CD14-positive monocyte (primary cell): Measurements from ENCODE around the gene MPZL3. TPM values are rescaled to one million over a fixed set of nuclear protein-coding genes. Genes with fewer than 3 reads are reported as not detected.

Experiments
- DNase-seq, 3 donors: peaks; one replicate each; pipeline ENCODE4 v3.0.0-alpha.2; 2011 to 2022
- H2AFZ ChIP-seq: 2 replicates; pipeline ENCODE4 v1.6.0; 2012; ENCODE audit warnings: mild to moderate bottlenecking, low read depth, low read length, inconsistent platforms; ENCODE audit not compliant: insufficient read depth, poor library complexity, severe bottlenecking
- H3K27ac ChIP-seq, 2 donors: 1 replicate in 1 of 2; 2 replicates in 1 of 2; pipeline ENCODE4 v1.5.1; 2012 to 2013; ENCODE audit warnings: low read length in 2 of 2, control low read depth in 1 of 2, inconsistent platforms in 1 of 2, low read depth in 1 of 2, mild to moderate bottlenecking in 1 of 2
- H3K27me3 ChIP-seq, 2 donors: one replicate each; pipeline versions ENCODE4 v1.6.0 to v1.6.1; 2011 to 2013; ENCODE audit warnings: low read length in 2 of 2; ENCODE audit not compliant: control insufficient read depth in 2 of 2, insufficient read depth in 2 of 2
- H3K36me3 ChIP-seq, 2 donors: replicated peaks in 1 of 2; 1 replicate in 1 of 2; 2 replicates in 1 of 2; pipeline versions ENCODE4 v1.5.1 to v1.6.1; 2012 to 2013; ENCODE audit warnings: low read length in 2 of 2, control low read depth in 1 of 2, inconsistent platforms in 1 of 2, mild to moderate bottlenecking in 1 of 2; ENCODE audit not compliant: insufficient read depth in 2 of 2, control insufficient read depth in 1 of 2
- H3K4me1 ChIP-seq, 2 donors: 1 replicate in 1 of 2; 2 replicates in 1 of 2; pipeline versions ENCODE4 v1.5.1 to v1.6.1; 2012 to 2013; ENCODE audit warnings: low read length in 2 of 2, control low read depth in 1 of 2, inconsistent platforms in 1 of 2, mild to moderate bottlenecking in 1 of 2, moderate library complexity in 1 of 2; ENCODE audit not compliant: insufficient read depth in 2 of 2, control insufficient read depth in 1 of 2
- H3K4me2 ChIP-seq: replicated peaks from 2 replicates; pipeline ENCODE3; 2012; ENCODE audit warnings: low read length, moderate library complexity, mild to moderate bottlenecking; ENCODE audit not compliant: poor library complexity, severe bottlenecking; ENCODE audit errors: extremely low read depth
- H3K4me3 ChIP-seq, 3 experiments: fragments of 200-600 bp in 1 of 3; sonication (generic) in 1 of 3; replicated peaks in 1 of 3; 1 replicate in 2 of 3; 2 replicates in 1 of 3; pipeline ENCODE4 v1.5.1; 2011 to 2013; ENCODE audit warnings: low read length in 3 of 3, mild to moderate bottlenecking in 3 of 3, control low read depth in 2 of 3, low read depth in 2 of 3, inconsistent platforms in 1 of 3, moderate library complexity in 1 of 3
- H3K79me2 ChIP-seq: 2 replicates; pipeline ENCODE4 v1.6.0; 2012; ENCODE audit warnings: mild to moderate bottlenecking, control low read depth, inconsistent platforms, low read length, moderate library complexity; ENCODE audit not compliant: insufficient read depth
- H3K9ac ChIP-seq: 2 replicates; pipeline ENCODE4 v1.6.0; 2017; ENCODE audit warnings: low read length, mild to moderate bottlenecking; ENCODE audit not compliant: insufficient read depth, poor library complexity, severe bottlenecking
- H3K9me3 ChIP-seq, 2 donors: replicated peaks in 1 of 2; 1 replicate in 1 of 2; 2 replicates in 1 of 2; pipeline versions ENCODE4 v1.5.1 to v1.6.1; 2012 to 2013; ENCODE audit warnings: low read length in 2 of 2, control low read depth in 1 of 2; ENCODE audit not compliant: control insufficient read depth in 1 of 2, insufficient read depth in 1 of 2
- H4K20me1 ChIP-seq: 2 replicates; pipeline ENCODE4 v1.6.0; 2012; ENCODE audit warnings: mild to moderate bottlenecking, low read length, control low read depth, moderate library complexity; ENCODE audit not compliant: insufficient read depth
- H3K27ac Mint-ChIP-seq, 7 donors: one replicate each; pipeline ENCODE4 v1.8.0; 2020; ENCODE audit warnings: mild to moderate bottlenecking in 7 of 7, mixed read lengths in 7 of 7, moderate library complexity in 6 of 7, inconsistent platforms in 2 of 7
- H3K27me3 Mint-ChIP-seq, 3 donors: one replicate each; pipeline ENCODE4 v1.8.0; 2021 to 2022; ENCODE audit warnings: low read depth in 3 of 3, mild to moderate bottlenecking in 3 of 3, mixed read lengths in 3 of 3, moderate library complexity in 3 of 3, inconsistent platforms in 1 of 3
- H3K36me3 Mint-ChIP-seq, 2 donors: one replicate each; pipeline ENCODE4 v1.8.0; 2020; ENCODE audit warnings: mixed read lengths in 2 of 2, inconsistent platforms in 1 of 2, mild to moderate bottlenecking in 1 of 2
- H3K4me1 Mint-ChIP-seq: one replicate; pipeline ENCODE4 v1.8.0; 2020; ENCODE audit warnings: mild to moderate bottlenecking, mixed read lengths
- H3K4me3 Mint-ChIP-seq, 2 donors: one replicate each; pipeline ENCODE4 v1.8.0; 2020; ENCODE audit warnings: mild to moderate bottlenecking in 2 of 2, mixed read lengths in 2 of 2, moderate library complexity in 1 of 2
- H3K9me3 Mint-ChIP-seq, 7 donors: one replicate each; pipeline ENCODE4 v1.8.0; 2020 to 2022; ENCODE audit warnings: mixed read lengths in 7 of 7, mild to moderate bottlenecking in 6 of 7, moderate library complexity in 6 of 7, inconsistent platforms in 2 of 7
- WGBS: methylation state at CpG from one replicate; pipeline ENCODE4 v1.1.5; 2013; ENCODE audit warnings: missing lambda C conversion rate; ENCODE audit not compliant: insufficient coverage; 5-methylcytosine and 5-hydroxymethylcytosine counted together
- intact Hi-C, 2 donors: fragments of 100-400 bp; cut with micrococcal nuclease; formaldehyde crosslinking; loops; one replicate each; pipeline versions ENCODE4 v1.15.0 to v1.15.1; 2023
- polyA plus RNA-seq, 3 donors: library from polyadenylated mRNA; depleted of rRNA in 1 of 3; unstranded in 2 of 3; stranded (reverse) in 1 of 3; fragments of 300-500 nt in 2 of 3; fragments of >200 nt in 1 of 3; fragmentation: Illumina TruSeq in 2 of 3; gene quantifications; 1 replicate in 2 of 3; 2 replicates in 1 of 3; pipeline ENCODE4 v1.2.3, GENCODE V29; 2012 to 2021
- TF ChIP-seq, protein P1 (sequence below): fragments of 200-600 bp; IDR thresholded peaks from one replicate; pipeline ENCODE4 v1.8.0; 2022; ENCODE audit warnings: antibody characterized with exemption, mild to moderate bottlenecking

MPZL3 gene
- polyA plus RNA-seq, 3 donors: 4.2 to 8.5 (median 8.0) TPM

DNA sequence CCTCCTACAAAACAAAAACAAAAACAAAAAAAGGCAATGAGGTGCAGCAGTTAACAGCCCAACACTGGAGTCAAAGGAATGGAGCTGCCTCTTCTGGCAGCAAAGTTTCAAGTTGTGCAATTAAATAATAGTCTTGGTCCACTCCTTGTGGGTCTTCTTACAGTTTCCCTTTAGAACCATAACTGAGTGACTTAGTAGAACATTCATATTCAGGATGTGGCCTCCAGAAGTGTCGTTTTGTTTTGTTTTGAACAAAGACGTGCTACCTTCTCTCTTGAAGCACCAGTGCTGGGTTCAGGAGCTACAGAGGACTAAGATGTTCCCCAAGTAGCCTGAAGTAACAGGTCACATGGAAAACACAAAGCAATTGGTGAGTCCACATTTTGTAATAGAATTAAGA is 25.4 kb downstream of the MPZL3 start:
- H3K4me1 Mint-ChIP-seq: peaks cover 77% of the 10 kb centered on the region
- Histone ChIP-seq H3K4me2 (peak overlapping the region; percentile 59), H4K20me1 (no peaks in the 10 kb centered on the region), H3K27me3 (no peaks in the 10 kb centered on the region), H3K4me1 (peaks cover 79 to 87% of the 10 kb centered on the region in 2 donors), H3K4me3 (peak overlapping the region in 1 of 3 experiments; percentile 23), H3K9ac (peak overlapping the region; percentile 23), H3K27ac (peak overlapping the region; percentile 75 to 90), H2AFZ (no peak overlapping the region), H3K79me2 (peaks cover 48% of the 10 kb centered on the region), H3K36me3 (peaks cover 0 to 7% of the 10 kb centered on the region in 2 donors), H3K9me3 (no peaks in the 10 kb centered on the region)
- no peaks in the 10 kb centered on the region for H3K27me3 Mint-ChIP-seq
- WGBS: 0% methylated on average over 2 of the region's 2 CpGs
- H3K27ac Mint-ChIP-seq: no peak overlapping the region
- peaks cover 18 to 25% of the 10 kb centered on the region in 2 donors for H3K36me3 Mint-ChIP-seq
- DNase-seq: peak in 2 of 3 donors; percentile 33 to 65
- intact Hi-C loops: no loop called here
- TF ChIP-seq, protein P1, sequence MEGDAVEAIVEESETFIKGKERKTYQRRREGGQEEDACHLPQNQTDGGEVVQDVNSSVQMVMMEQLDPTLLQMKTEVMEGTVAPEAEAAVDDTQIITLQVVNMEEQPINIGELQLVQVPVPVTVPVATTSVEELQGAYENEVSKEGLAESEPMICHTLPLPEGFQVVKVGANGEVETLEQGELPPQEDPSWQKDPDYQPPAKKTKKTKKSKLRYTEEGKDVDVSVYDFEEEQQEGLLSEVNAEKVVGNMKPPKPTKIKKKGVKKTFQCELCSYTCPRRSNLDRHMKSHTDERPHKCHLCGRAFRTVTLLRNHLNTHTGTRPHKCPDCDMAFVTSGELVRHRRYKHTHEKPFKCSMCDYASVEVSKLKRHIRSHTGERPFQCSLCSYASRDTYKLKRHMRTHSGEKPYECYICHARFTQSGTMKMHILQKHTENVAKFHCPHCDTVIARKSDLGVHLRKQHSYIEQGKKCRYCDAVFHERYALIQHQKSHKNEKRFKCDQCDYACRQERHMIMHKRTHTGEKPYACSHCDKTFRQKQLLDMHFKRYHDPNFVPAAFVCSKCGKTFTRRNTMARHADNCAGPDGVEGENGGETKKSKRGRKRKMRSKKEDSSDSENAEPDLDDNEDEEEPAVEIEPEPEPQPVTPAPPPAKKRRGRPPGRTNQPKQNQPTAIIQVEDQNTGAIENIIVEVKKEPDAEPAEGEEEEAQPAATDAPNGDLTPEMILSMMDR: no peak
- H3K4me3 Mint-ChIP-seq: peak overlapping the region in 1 of 2 donors; percentile 71
- H3K9me3 Mint-ChIP-seq: no peaks in the 10 kb centered on the region

DNA sequence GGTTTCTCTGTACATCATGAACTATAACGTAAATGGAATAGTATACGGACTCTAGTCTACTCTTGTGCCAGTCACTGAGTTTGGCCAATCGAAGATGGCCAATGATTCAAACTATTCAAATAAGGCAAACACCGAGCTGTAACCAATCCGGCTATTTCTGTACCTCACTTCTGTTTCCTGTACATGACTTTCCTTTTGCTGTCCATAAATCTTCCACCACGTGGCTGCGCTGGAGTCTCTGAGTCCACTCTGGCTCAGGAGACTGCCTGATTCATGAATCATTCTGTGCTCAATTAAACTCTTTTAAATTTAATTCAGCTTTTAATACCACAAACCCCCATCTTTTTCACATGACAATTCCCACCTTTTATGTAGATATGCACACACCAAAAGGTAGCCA is 25.9 kb downstream of the MPZL3 start:
- Histone ChIP-seq H3K27ac (peak overlapping the region; percentile 75 to 90), H4K20me1 (peaks cover 2% of the 10 kb centered on the region), H3K79me2 (peaks cover 52% of the 10 kb centered on the region), H3K4me1 (peaks cover 79 to 87% of the 10 kb centered on the region in 2 donors), H3K9ac (no peak overlapping the region), H3K4me2 (peak overlapping the region; percentile 78), H2AFZ (no peak overlapping the region), H3K4me3 (peak overlapping the region in 1 of 3 experiments; percentile 82), H3K27me3 (no peaks in the 10 kb centered on the region), H3K36me3 (peaks cover 0 to 11% of the 10 kb centered on the region in 2 donors), H3K9me3 (no peaks in the 10 kb centered on the region)
- H3K27me3 Mint-ChIP-seq: no peaks in the 10 kb centered on the region
- peak; percentile 70 to 88 (median 86) for DNase-seq
- TF ChIP-seq, protein P1: no peak
- intact Hi-C loops: no loop called here
- WGBS: 0% methylated on average over 5 of the region's 7 CpGs
- peak overlapping the region in 1 of 2 donors; percentile 71 for H3K4me3 Mint-ChIP-seq
- no peak overlapping the region for H3K27ac Mint-ChIP-seq
- H3K4me1 Mint-ChIP-seq: peaks cover 82% of the 10 kb centered on the region
- peaks cover 22 to 28% of the 10 kb centered on the region in 2 donors for H3K36me3 Mint-ChIP-seq
- no peaks in the 10 kb centered on the region for H3K9me3 Mint-ChIP-seq
